Ovary (tissue), 3 donors: ENCODE results near the gene TOM1L2.

Experiments
- POLR2A ChIP-seq: fragments of 450-650 bp; IDR thresholded peaks from one replicate; pipeline ENCODE4 v1.6.1; 2017; ENCODE audit warnings: antibody characterized with exemption, mild to moderate bottlenecking, moderate library complexity
- TF ChIP-seq, protein P1 (sequence below), 3 donors: fragments of 450-650 bp in 2 of 3; fragments of 200-600 bp in 1 of 3; IDR thresholded peaks; one replicate each; pipeline versions ENCODE4 v1.5.1 to v1.8.0; 2016 to 2022; ENCODE audit warnings: antibody characterized with exemption in 3 of 3, mild to moderate bottlenecking in 1 of 3
- donor health status: DM: no; HTN: no; CAD: no.

DNA sequence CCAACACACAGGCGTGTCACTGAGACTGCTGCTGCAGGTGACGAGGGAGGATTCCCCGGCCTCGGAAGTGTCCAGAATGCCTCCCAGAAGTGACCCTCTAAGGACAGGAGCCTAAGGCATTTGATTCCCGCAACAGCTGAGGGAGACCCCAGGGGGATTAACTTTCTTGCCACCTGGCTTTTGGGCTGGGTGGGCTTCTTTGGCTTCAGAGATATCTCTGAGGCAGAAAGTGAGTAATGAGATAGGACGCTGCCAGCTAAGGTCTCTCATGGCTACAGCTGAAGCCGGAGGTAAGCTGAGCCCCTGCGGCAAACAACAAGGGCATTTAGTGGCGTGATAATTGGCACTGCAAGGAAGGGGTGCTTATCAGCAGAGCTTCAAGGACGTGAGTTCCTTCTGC, 17.4 kb upstream of the TOM1L2 start:
- no peak for TF ChIP-seq POLR2A
- TF ChIP-seq, protein P1, sequence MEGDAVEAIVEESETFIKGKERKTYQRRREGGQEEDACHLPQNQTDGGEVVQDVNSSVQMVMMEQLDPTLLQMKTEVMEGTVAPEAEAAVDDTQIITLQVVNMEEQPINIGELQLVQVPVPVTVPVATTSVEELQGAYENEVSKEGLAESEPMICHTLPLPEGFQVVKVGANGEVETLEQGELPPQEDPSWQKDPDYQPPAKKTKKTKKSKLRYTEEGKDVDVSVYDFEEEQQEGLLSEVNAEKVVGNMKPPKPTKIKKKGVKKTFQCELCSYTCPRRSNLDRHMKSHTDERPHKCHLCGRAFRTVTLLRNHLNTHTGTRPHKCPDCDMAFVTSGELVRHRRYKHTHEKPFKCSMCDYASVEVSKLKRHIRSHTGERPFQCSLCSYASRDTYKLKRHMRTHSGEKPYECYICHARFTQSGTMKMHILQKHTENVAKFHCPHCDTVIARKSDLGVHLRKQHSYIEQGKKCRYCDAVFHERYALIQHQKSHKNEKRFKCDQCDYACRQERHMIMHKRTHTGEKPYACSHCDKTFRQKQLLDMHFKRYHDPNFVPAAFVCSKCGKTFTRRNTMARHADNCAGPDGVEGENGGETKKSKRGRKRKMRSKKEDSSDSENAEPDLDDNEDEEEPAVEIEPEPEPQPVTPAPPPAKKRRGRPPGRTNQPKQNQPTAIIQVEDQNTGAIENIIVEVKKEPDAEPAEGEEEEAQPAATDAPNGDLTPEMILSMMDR (IDR thresholded peaks at IDR 0.05): no peak
